Measurements from ENCODE around the gene ZCCHC24. TPM values are rescaled to one million over a fixed set of nuclear protein-coding genes. Genes with fewer than 3 reads are reported as not detected.

ZCCHC24 gene
- total RNA-seq, 6 experiments from 2014 or later, result 33.2 to 40.3 (median 37.5) TPM

DNA sequence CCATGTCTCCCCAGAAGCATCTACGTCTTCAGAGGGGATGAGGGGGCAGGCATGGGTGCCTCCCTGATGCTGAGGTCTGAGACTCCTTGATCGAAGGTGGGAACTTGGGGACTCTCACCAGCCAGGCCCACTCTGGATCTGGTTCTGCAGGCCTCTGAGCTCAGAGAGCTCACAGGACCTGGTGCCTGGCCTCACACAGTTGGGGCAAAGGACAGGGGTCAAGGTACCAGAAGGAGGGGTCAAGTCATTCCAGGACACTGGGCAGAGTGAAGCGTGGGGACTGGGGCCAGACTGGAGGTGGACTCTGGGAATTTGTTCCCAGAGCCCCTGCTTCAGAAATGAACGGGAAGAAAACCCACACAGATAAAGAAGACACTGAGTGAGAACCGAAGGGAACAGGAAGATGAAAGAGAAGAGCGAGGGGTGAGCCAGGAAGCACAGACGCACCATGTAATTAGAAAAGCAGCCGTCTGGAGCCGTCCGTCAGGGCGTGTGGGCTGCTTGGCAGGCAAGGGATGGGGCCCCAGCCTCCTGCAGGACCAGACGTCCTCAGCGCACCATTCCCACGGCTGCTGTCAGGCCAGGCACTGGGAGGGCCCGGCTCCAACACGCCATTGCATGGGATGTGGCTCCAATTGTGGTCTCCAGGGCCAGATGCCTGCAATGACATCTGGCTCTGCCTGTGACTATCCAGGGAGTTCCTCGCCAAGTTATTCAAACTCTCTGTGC is 47.7 kb downstream of the ZCCHC24 start:
- H3K4me3 Mint-ChIP-seq, result peak overlapping the region; percentile 52
- H3K9me3 Mint-ChIP-seq, result no peaks in the 10 kb centered on the region
- H3K4me1 Mint-ChIP-seq (ENCODE audit: low read depth), result peaks cover 48% of the 10 kb centered on the region
- peaks cover 4% of the 10 kb centered on the region for H3K27me3 Mint-ChIP-seq (ENCODE audit: insufficient read depth)
- H3K36me3 Mint-ChIP-seq (ENCODE audit: low read depth), result peaks cover 26% of the 10 kb centered on the region
- peak overlapping the region; percentile 100 for H3K27ac Mint-ChIP-seq
- no peak for DNase-seq
- no peak for TF ChIP-seq CTCF (IDR thresholded peaks at IDR 0.05)

GRCh38 chr10:79397051-79397450 is 48.4 kb downstream of the ZCCHC24 start:
- no peak for TF ChIP-seq CTCF (IDR thresholded peaks at IDR 0.05)
- no peak for DNase-seq
- no peak overlapping the region for H3K4me3 Mint-ChIP-seq
- H3K4me1 Mint-ChIP-seq (ENCODE audit: low read depth), result peaks cover 54% of the 10 kb centered on the region
- peaks cover 3% of the 10 kb centered on the region for H3K27me3 Mint-ChIP-seq (ENCODE audit: insufficient read depth)
- H3K9me3 Mint-ChIP-seq, result no peaks in the 10 kb centered on the region
- peak overlapping the region; percentile 100 for H3K27ac Mint-ChIP-seq
- peaks cover 31% of the 10 kb centered on the region for H3K36me3 Mint-ChIP-seq (ENCODE audit: low read depth)

- peaks cover 3% of the 10 kb centered on the region for H3K27me3 Mint-ChIP-seq (ENCODE audit: insufficient read depth)
- peaks cover 31% of the 10 kb centered on the region for H3K36me3 Mint-ChIP-seq (ENCODE audit: low read depth)
- DNase-seq, result no peak
- no peaks in the 10 kb centered on the region for H3K9me3 Mint-ChIP-seq
- no peak for TF ChIP-seq CTCF (IDR thresholded peaks at IDR 0.05)
- no peak overlapping the region for H3K27ac Mint-ChIP-seq
- H3K4me1 Mint-ChIP-seq (ENCODE audit: low read depth), result peaks cover 59% of the 10 kb centered on the region
- H3K4me3 Mint-ChIP-seq, result no peak overlapping the region
Measured at GRCh38 chr10:79396520-79396919, 48.9 kb downstream of the ZCCHC24 start.

DNA sequence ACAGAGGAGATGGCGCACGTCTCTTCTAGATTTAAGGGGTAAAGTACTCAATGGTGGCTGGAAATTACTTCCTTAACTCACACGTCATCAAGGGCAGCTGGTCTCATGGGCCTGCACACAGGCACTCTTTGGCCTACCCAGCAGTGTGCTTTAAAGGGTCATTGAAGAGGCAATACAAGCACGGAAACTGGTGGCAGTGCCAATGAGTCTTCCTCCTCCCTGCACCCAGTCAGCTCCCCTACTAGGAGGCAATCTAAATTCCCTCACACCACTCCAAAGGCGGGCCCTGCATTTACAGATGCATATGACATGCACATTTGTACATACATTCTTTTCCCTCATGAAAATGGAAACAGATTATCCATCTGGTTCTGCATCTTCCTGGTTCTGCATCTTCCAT is 50.8 kb downstream of the ZCCHC24 start:
- no peaks in the 10 kb centered on the region for H3K9me3 Mint-ChIP-seq
- DNase-seq, result no peak
- no peak overlapping the region for H3K4me3 Mint-ChIP-seq
- H3K27me3 Mint-ChIP-seq (ENCODE audit: insufficient read depth), result peaks cover 3% of the 10 kb centered on the region
- H3K27ac Mint-ChIP-seq, result no peak overlapping the region; the same call in 1 of the 2 replicates
- no peak for TF ChIP-seq CTCF (IDR thresholded peaks at IDR 0.05)
- peaks cover 31% of the 10 kb centered on the region for H3K36me3 Mint-ChIP-seq (ENCODE audit: low read depth)
- H3K4me1 Mint-ChIP-seq (ENCODE audit: low read depth), result peaks cover 45% of the 10 kb centered on the region

- Mint-ChIP-seq H3K9me3 (no peaks in the 10 kb centered on the region), H3K27ac (no peak overlapping the region), H3K36me3 (ENCODE audit: low read depth) (peaks cover 31% of the 10 kb centered on the region), H3K4me3 (no peak overlapping the region), H3K27me3 (ENCODE audit: insufficient read depth) (peaks cover 3% of the 10 kb centered on the region), H3K4me1 (ENCODE audit: low read depth) (peaks cover 39% of the 10 kb centered on the region)
- DNase-seq, result no peak
- TF ChIP-seq CTCF (IDR thresholded peaks at IDR 0.05), result no peak
Measured at GRCh38 chr10:79393924-79394610, 51.4 kb downstream of the ZCCHC24 start.

Data from HFFc6 (cell line).